ENCODE data around the gene NECTIN1. TPM values are rescaled to one million over a fixed set of nuclear protein-coding genes. Genes with fewer than 3 reads are reported as not detected.

The NECTIN1 gene
- total RNA-seq, 1 donor from 2014 or later, result 36.7 TPM

DNA sequence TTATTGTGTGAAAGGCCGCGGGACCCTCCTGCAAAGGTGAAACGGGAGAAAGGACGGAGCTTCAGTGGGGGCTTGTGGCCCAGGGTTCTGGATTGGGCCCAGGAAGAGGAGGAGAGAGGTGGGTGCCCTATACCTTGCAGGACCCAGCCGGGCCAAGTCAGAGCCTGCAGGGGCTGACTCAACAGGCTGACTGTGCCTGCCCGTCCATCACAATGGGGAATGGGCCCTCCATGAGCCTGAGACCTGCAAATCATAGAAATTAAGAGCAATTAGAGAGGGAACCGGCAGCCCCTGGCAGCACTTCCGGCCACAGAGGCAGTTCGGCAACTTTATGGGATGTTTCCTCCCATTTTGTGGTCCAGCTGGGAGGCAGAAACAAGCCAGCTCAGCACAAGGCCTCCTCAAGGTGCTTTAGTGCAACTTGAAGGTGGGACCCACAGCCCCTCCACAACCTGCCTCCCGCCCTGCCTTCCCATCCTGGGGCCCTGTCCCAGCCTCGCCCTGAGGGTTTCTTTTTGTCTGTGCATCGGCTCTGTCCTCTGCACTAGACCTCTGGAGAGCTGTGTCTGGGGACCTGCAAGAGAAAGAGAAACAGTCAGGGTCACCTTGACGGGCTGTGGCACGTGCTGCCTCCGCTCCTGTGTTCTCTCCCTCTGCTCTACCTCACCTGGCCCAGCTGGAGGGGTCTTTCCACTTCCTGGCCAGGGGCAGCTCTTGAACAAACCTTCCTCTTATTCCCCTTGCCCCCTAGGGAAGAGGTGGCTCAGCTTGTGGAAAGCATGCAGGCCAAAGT, 19.1 kb upstream of the NECTIN1 start:
- Mint-ChIP-seq H3K4me1 (peaks cover 26% of the 10 kb centered on the region), H3K27ac (no peak overlapping the region), H3K9me3 (no peaks in the 10 kb centered on the region), H3K27me3 (peaks cover 22% of the 10 kb centered on the region), H3K4me3 (no peak overlapping the region), H3K36me3 (ENCODE audit: low read depth) (no peaks in the 10 kb centered on the region)
- ATAC-seq (ENCODE audit: low read depth) (no peak), DNase-seq (no peak)
- TF ChIP-seq, protein P1, sequence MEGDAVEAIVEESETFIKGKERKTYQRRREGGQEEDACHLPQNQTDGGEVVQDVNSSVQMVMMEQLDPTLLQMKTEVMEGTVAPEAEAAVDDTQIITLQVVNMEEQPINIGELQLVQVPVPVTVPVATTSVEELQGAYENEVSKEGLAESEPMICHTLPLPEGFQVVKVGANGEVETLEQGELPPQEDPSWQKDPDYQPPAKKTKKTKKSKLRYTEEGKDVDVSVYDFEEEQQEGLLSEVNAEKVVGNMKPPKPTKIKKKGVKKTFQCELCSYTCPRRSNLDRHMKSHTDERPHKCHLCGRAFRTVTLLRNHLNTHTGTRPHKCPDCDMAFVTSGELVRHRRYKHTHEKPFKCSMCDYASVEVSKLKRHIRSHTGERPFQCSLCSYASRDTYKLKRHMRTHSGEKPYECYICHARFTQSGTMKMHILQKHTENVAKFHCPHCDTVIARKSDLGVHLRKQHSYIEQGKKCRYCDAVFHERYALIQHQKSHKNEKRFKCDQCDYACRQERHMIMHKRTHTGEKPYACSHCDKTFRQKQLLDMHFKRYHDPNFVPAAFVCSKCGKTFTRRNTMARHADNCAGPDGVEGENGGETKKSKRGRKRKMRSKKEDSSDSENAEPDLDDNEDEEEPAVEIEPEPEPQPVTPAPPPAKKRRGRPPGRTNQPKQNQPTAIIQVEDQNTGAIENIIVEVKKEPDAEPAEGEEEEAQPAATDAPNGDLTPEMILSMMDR (IDR thresholded peaks at IDR 0.05), result no peak
- CTCF ChIA-PET, result interaction anchor here (1.7 kb wide), 1 partner anchor 19 kb away, joined by 7 read pairs; the partner anchor contains the start of gene NECTIN1
- intact Hi-C loops (cut with micrococcal nuclease), result no loop called here
- POLR2A ChIA-PET, result interaction anchor here (0.8 kb wide), 1 partner anchor 19 kb away, joined by 5 read pairs; the partner anchor contains the start of gene NECTIN1

DNA sequence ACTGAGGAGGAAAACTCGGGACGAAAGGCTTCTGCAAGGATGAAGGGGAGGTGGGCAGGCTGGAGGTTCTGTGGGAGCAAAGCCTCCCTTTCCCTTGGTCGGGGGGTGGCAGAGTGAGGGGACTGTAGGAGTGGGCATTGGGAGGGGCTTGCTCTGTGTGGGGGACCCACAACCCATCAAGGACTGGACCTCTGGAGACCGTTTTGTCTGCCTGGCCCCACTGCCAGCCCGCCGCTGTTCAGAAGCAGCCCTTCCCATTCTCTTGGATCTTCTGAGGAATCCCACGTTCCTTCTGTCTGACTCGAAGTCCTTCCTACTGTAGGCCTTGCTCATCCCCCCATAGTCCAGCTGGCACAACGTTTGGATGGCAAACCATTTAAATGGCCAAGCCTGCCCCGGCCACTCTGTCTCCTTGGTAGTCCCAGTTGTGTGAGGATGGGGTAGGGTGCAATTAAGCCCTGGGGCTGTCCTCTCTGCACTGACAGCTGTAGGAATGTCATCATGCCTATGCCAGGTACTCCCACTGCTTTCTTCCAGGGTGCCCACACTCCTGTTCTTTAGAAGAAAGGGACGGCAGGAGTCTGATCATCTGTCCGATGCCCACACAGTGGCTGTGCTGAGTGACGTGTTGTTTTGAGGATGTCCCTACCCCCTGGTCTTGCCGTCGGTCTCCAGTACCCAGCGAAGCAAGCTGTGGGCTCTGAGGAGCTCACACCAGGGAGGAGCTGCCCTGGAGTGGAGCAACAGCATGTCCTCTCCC, 17.0 kb upstream of the NECTIN1 start:
- no peaks in the 10 kb centered on the region for H3K9me3 Mint-ChIP-seq
- no peak for DNase-seq
- H3K4me3 Mint-ChIP-seq, result no peak overlapping the region
- peaks cover 14% of the 10 kb centered on the region for H3K4me1 Mint-ChIP-seq
- TF ChIP-seq, protein P1 (IDR thresholded peaks at IDR 0.05), result no peak
- H3K27me3 Mint-ChIP-seq, result peaks cover 34% of the 10 kb centered on the region
- intact Hi-C loops (cut with micrococcal nuclease), result no loop called here
- no peak for ATAC-seq (ENCODE audit: low read depth)
- CTCF ChIA-PET, result interaction anchor here (1.3 kb wide), 1 partner anchor 16 kb away, joined by 3 read pairs; no protein-coding TSS in a partner anchor
- H3K27ac Mint-ChIP-seq, result no peak overlapping the region
- H3K36me3 Mint-ChIP-seq (ENCODE audit: low read depth), result no peaks in the 10 kb centered on the region
- POLR2A ChIA-PET, result no interaction called here

DNA sequence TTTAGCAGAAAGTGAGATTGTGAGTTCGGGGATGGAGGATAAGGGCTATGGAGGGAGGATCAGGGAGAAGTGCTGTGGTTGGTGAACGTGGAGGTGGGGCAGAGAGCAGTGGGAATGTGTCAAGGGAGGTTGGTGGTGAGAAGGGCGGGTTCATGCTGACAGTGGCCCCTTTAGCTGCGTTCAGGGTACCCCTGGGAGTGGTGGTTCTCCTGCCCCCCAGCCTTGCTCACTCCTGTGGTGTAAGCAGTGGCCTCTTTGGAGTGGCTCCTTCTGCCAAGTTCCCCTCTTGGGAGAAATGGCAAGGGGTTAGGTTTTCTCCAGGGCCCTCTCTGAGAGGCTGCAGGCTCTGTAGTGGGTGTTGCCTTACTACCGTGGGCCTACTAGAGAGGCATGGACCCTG, 16.1 kb upstream of the NECTIN1 start:
- peaks cover 43% of the 10 kb centered on the region for H3K27me3 Mint-ChIP-seq
- H3K36me3 Mint-ChIP-seq (ENCODE audit: low read depth), result no peaks in the 10 kb centered on the region
- H3K4me1 Mint-ChIP-seq, result peaks cover 10% of the 10 kb centered on the region
- DNase-seq, result no peak
- ATAC-seq (ENCODE audit: low read depth), result no peak
- ChIA-PET POLR2A (no interaction called here), CTCF (no interaction called here)
- H3K9me3 Mint-ChIP-seq, result no peaks in the 10 kb centered on the region
- H3K4me3 Mint-ChIP-seq, result no peak overlapping the region
- TF ChIP-seq, protein P1 (IDR thresholded peaks at IDR 0.05), result no peak
- H3K27ac Mint-ChIP-seq, result no peak overlapping the region
- intact Hi-C loops (cut with micrococcal nuclease), result no loop called here

DNA sequence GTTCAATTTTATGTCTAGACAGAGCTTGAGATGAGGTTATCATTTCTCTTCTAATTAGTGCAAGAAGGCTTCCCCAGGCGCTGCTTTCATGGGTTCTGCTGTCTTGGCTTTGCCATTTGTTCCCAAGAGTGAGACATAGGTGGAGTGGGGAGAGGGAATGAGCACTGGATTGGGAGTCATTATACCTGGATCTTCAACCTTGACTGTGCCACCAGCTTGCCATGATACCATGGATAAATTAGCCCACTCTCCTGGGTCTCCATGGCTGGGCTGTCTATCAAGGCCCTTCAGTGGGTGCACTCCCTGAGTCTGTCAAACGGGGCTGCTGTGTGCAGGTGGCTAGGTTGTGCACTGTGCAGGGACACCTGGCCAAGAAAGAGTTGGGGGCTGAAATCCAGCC, 15.6 kb upstream of the NECTIN1 start:
- no peaks in the 10 kb centered on the region for H3K36me3 Mint-ChIP-seq (ENCODE audit: low read depth)

More for the DNA sequence above, 15.6 kb upstream of the NECTIN1 start:
- ChIA-PET POLR2A (no interaction called here), CTCF (interaction anchor here (1.2 kb wide), 1 partner anchor 16 kb away, joined by 3 read pairs; the partner anchor contains the start of gene NECTIN1)
- Mint-ChIP-seq H3K27ac (no peak overlapping the region), H3K4me1 (peaks cover 10% of the 10 kb centered on the region), H3K9me3 (no peaks in the 10 kb centered on the region), H3K27me3 (peaks cover 47% of the 10 kb centered on the region), H3K4me3 (no peak overlapping the region)
- TF ChIP-seq, protein P1 (IDR thresholded peaks at IDR 0.05), result no peak
- DNase-seq (no peak), ATAC-seq (ENCODE audit: low read depth) (no peak)
- intact Hi-C loops (cut with micrococcal nuclease), result no loop called here

Measured in activated B cell treated with CpG ODN at 0.5 μM for 24 hours (primary cell).